HepG2 (cell line): ENCODE data around the gene TBC1D16. TPM values are rescaled to one million over a fixed set of nuclear protein-coding genes. Genes with fewer than 3 reads are reported as not detected.

Source experiments
- HBP1 ChIP-seq: IDR thresholded peaks from 2 replicates; pipeline ENCODE4 v1.6.1; 2016; ENCODE audit warnings: low read depth, control low read depth
- PBX2 ChIP-seq: IDR thresholded peaks from 2 replicates; pipeline ENCODE4 v1.6.1; 2016; ENCODE audit warnings: control low read depth
- POLR2G ChIP-seq: fragments of 200-400 bp; formaldehyde crosslinking; IDR thresholded peaks from 2 replicates; pipeline ENCODE4 v1.6.1; 2018; ENCODE audit warnings: mild to moderate bottlenecking, low read depth, low read length, moderate library complexity
- PREB ChIP-seq: sonication (generic); formaldehyde crosslinking; IDR thresholded peaks from 2 replicates; pipeline ENCODE4 v1.4.0; 2020; ENCODE audit warnings: missing genetic modification reagents
- REXO4 ChIP-seq: sonication (generic); formaldehyde crosslinking; IDR thresholded peaks from 2 replicates; pipeline ENCODE4 v1.8.0; 2022; ENCODE audit warnings: missing genetic modification reagents, mild to moderate bottlenecking, borderline replicate concordance
- ZBTB40 ChIP-seq, 2 experiments: fragments of 450-650 bp in 1 of 2; sonication (generic) in 1 of 2; formaldehyde crosslinking in 1 of 2; IDR thresholded peaks; 2 replicates each; pipeline versions ENCODE4 v1.6.1 to v1.8.0; 2016 to 2022; ENCODE audit warnings: antibody characterized with exemption in 1 of 2, mild to moderate bottlenecking in 1 of 2, missing genetic modification reagents in 1 of 2
- ZFP41 ChIP-seq: sonication (generic); formaldehyde crosslinking; IDR thresholded peaks from 2 replicates; pipeline ENCODE4 v1.4.0; 2020; ENCODE audit warnings: mild to moderate bottlenecking, missing genetic modification reagents, borderline replicate concordance
- ZNF281 ChIP-seq: sonication (generic); formaldehyde crosslinking; IDR thresholded peaks from 2 replicates; pipeline ENCODE4 v1.4.0; 2020; ENCODE audit warnings: missing genetic modification reagents, borderline replicate concordance
- ZNF33B ChIP-seq: sonication (generic); formaldehyde crosslinking; IDR thresholded peaks from 2 replicates; pipeline ENCODE4 v1.5.1; 2020; ENCODE audit warnings: mild to moderate bottlenecking, missing genetic modification reagents
- ZNF816 ChIP-seq: sonication (generic); formaldehyde crosslinking; IDR thresholded peaks from 2 replicates; pipeline ENCODE4 v1.8.0; 2022; ENCODE audit warnings: missing genetic modification reagents, mild to moderate bottlenecking, borderline replicate concordance
- ZNF878 ChIP-seq: sonication (generic); formaldehyde crosslinking; IDR thresholded peaks from 2 replicates; pipeline ENCODE4 v1.8.1; 2023; ENCODE audit warnings: mild to moderate bottlenecking, missing genetic modification reagents, moderate library complexity
- polyA plus RNA-seq, 8 experiments: library from polyadenylated mRNA; depleted of rRNA in 3 of 8; stranded (reverse) in 7 of 8; unstranded in 1 of 8; fragments of >200 nt; fragmentation: Illumina TruSeq in 4 of 8; extraction: Trizol in 4 of 8; gene quantifications; 2 replicates each; pipeline versions ENCODE4 v1.2.1 to v1.2.3, GENCODE V29; 2011 to 2016; ENCODE audit warnings: low read depth in 4 of 8, missing spikeins in 1 of 8, mixed read lengths in 1 of 8; ENCODE audit not compliant: insufficient read depth in 1 of 8
- total RNA-seq, 5 experiments: library from RNA; depleted of rRNA; stranded (reverse); fragments of >200 nt; fragmentation: Illumina TruSeq; extraction: Trizol; gene quantifications; 2 replicates each; pipeline ENCODE4 v1.2.3, GENCODE V29; 2016; ENCODE audit warnings: low read depth in 1 of 5

Gene TBC1D16
- total and polyA plus RNA-seq, 2 of the 13 experiments (the other 11 are each of a cell fraction or from before 2014, with no cell fraction given): 14.9 to 24.9 TPM

GRCh38 chr17:79991924-79992648, 43.6 kb downstream of the TBC1D16 start (continued):
- no peak for TF ChIP-seq REXO4 (CRISPR knock-in tag)
- no peak for TF ChIP-seq PREB
- 0 out of 2 replicates have a peak, but pooled peaks have one; percentile 15 for TF ChIP-seq HBP1 (CRISPR knock-in tag)
- no peak for TF ChIP-seq ZNF33B (CRISPR knock-in tag)
- no peak for TF ChIP-seq PBX2
- peak; percentile 37; the same call in 1 of the 2 replicates for TF ChIP-seq ZNF281 (CRISPR knock-in tag)
- TF ChIP-seq ZNF816: no peak
- no peak for TF ChIP-seq ZBTB40 (IDR thresholded peaks at IDR 0.05)
- TF ChIP-seq ZBTB40 (CRISPR knock-in tag; IDR thresholded peaks at IDR 0.05): peak; percentile 41; the same call in 1 of the 2 replicates
- TF ChIP-seq ZFP41 (CRISPR knock-in tag): no peak
- TF ChIP-seq POLR2G: peak; percentile 68
- peak; percentile 61; the same call in 1 of the 2 replicates for TF ChIP-seq ZNF878
